IPS-18a (cell line): ENCODE measurements around the gene ASZ1.

Source experiments
- H3K27ac ChIP-seq: one replicate; pipeline ENCODE4 v1.5.1; 2013; ENCODE audit warnings: low read length
- H3K27me3 ChIP-seq: one replicate; pipeline ENCODE4 v1.6.1; 2013; ENCODE audit warnings: mild to moderate bottlenecking, low read length; ENCODE audit not compliant: control insufficient read depth, insufficient read depth
- H3K36me3 ChIP-seq: one replicate; pipeline ENCODE4 v1.6.1; 2013; ENCODE audit warnings: low read depth, low read length; ENCODE audit not compliant: control insufficient read depth
- H3K4me1 ChIP-seq: one replicate; pipeline ENCODE4 v1.6.1; 2013; ENCODE audit warnings: low read depth, low read length; ENCODE audit not compliant: control insufficient read depth
- H3K4me3 ChIP-seq: one replicate; pipeline ENCODE4 v1.5.1; 2013; ENCODE audit warnings: low read length
- H3K9ac ChIP-seq: one replicate; pipeline ENCODE4 v1.6.1; 2013; ENCODE audit warnings: mild to moderate bottlenecking, low read length, moderate library complexity
- H3K9me3 ChIP-seq: one replicate; pipeline ENCODE4 v1.6.1; 2013; ENCODE audit warnings: low read depth, low read length; ENCODE audit not compliant: control insufficient read depth

Gene ASZ1

DNA sequence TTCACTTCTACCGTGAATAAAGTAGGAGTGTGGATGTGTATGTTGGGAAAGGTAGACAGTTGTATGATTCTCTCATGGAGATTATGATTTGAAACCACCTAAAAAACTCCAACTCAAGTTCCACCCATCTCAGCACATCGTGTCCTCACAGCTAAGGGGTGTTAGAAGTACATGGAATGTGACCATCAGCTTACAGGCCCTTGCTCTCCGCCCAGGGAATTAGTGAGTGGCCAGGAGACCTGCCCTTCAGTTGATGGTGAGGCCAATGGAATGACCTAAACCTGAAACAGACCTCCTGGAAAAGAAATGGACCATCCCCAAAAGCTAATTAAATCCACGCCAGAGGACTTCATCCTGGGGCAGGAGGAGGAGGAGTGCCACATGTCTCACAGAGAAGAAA, 102.3 kb downstream of the ASZ1 start:
- Histone ChIP-seq H3K4me3 (peak overlapping the region; percentile 45), H3K36me3 (no peaks in the 10 kb centered on the region), H3K4me1 (peaks cover 4% of the 10 kb centered on the region), H3K9ac (no peak overlapping the region), H3K9me3 (no peaks in the 10 kb centered on the region), H3K27me3 (peaks cover 70% of the 10 kb centered on the region), H3K27ac (no peak overlapping the region)

DNA sequence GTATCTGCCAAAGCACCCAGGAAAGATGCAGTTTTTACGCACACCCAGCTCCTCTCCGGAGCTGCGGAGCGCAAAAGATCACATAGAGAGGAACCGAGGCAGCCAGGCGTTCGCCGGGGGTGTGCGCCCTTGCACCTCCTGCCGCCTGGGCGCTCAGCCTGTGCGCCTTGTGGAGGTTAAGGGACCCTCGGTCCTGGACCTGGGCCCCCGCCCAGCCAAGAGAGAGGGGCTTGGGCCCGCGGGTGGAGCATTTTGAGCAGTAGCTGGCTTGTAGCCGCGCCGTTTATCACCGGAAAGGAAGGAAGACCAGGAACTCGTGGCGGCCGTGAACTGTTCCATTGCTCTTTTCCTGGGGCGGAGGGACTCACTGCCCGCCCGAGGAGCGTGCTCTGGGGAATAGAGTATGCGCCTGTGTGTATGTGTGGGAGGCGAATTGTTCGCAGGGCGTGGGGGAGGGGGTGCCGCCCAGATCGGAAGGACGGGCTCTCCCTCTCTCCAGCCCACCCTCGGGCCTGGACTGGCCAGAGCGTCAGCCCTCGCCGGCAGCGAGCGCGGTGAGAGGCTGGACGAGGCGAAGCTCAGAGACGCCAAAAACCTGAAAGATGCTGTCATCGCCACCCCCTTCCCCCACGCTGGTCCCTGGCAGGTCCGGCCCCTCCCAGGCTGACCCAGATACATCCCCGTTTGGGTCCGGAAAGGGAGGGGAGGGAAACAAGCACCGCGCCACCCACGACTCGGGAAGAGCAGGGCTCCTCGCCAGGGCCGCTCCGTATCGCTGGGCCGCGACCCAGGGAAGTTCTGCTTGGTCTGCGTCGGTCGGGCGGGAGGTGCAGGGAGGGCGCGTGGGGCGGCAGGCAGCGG, 103.2 kb downstream of the ASZ1 start:
- Histone ChIP-seq H3K4me3 (peak overlapping the region; percentile 45), H3K9ac (no peak overlapping the region), H3K27me3 (peaks cover 79% of the 10 kb centered on the region), H3K4me1 (peaks cover 4% of the 10 kb centered on the region), H3K9me3 (no peaks in the 10 kb centered on the region), H3K27ac (no peak overlapping the region), H3K36me3 (no peaks in the 10 kb centered on the region)

DNA sequence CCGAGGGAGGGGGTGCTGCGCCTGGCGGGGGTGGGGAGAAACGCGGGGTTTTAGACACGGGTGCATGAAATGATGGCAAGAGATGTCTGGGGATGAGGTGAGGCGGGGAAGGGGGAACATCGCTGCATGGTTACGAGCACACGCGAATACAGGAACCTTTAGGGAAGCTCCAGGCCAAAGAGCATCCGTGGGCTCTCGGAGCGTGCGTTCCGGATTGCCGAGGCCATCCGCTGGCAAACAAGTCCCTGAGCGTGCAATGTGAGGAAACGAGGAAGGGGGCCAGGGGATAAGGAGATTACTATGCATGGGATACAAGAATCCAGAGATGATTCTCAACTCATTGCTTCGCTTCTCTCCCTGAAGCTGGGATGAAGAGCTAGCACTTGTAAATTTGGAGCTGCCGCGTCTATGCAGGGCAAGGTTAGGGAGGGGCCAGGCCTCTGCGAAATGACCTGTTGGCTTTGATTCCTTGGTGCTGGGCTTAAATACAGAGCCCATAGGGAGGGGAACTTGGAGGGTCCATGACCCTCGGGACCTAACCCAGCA, 103.9 kb downstream of the ASZ1 start:
- Histone ChIP-seq H3K4me1 (peaks cover 4% of the 10 kb centered on the region), H3K9me3 (no peaks in the 10 kb centered on the region), H3K36me3 (no peaks in the 10 kb centered on the region), H3K27me3 (peaks cover 86% of the 10 kb centered on the region), H3K27ac (no peak overlapping the region), H3K9ac (no peak overlapping the region), H3K4me3 (peak overlapping the region; percentile 45)

DNA sequence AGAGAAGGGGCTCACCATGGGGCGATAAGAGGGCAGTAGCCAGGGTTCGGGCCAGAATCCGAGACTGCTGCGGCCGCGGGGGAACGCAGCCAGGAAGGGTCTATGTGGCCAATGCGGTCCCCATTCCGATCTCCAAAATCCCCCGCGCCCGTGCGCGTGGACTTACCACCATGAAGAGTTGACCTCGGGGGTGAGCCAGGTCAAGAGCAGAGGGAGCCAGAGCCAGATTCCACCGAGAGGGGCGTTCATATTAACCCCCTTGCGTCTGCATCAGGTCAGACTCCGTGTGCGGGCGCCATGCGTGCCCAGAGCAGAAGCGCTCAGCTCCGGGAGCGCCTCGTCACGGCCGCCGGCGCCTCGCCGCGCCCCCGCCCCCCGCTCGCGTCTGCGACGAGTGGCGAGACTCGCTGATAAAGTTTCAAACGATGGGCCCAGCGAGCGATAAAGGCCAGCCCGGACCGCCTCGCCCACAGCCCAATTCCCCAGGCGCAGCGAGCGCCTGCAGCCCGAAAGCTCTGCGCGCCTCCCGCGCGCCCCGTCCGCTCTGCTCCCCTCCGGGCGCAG, 104.5 kb downstream of the ASZ1 start, which contains the start of gene WNT2:
Gene WNT2, minus strand, starts transcription at position 318 of the 564 bp plus-strand sequence. Its CDS starts 69 bp downstream, at position 249.
- Histone ChIP-seq H3K4me3 (peak within 1 kb of the TSS; percentile 45), H3K27me3 (peaks cover 91% of the 10 kb centered on the region), H3K9ac (no peak within 1 kb of the TSS)

DNA sequence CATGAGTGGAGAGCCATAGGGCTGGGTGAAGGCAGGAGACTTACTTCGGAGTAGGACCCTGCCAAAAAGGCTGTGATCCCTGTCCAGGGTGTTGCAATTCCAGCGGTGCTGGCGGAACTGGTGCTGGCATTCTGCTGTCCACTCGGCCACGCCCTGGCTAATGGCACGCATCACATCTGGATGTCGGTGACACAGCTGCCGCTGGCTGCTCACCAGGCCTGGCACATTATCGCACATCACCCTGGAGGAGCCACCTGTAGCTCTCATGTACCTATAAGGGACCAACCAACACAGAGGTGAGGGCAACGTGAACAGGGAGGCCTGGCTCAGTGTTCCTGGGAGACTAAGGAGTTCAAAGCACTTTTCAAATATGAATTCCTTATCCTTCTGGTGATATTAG, 106.8 kb downstream of the ASZ1 start:
- Histone ChIP-seq H3K27me3 (peaks cover 79% of the 10 kb centered on the region), H3K9ac (no peak overlapping the region), H3K27ac (no peak overlapping the region), H3K4me3 (no peak overlapping the region), H3K36me3 (no peaks in the 10 kb centered on the region), H3K4me1 (peaks cover 4% of the 10 kb centered on the region), H3K9me3 (no peaks in the 10 kb centered on the region)

More for the DNA sequence above, 104.5 kb downstream of the ASZ1 start, which contains the start of gene WNT2:
- Histone ChIP-seq H3K9me3 (no peaks in the 10 kb centered on the region), H3K36me3 (no peaks in the 10 kb centered on the region), H3K4me1 (peaks cover 4% of the 10 kb centered on the region), H3K27ac (no peak within 1 kb of the TSS)

DNA sequence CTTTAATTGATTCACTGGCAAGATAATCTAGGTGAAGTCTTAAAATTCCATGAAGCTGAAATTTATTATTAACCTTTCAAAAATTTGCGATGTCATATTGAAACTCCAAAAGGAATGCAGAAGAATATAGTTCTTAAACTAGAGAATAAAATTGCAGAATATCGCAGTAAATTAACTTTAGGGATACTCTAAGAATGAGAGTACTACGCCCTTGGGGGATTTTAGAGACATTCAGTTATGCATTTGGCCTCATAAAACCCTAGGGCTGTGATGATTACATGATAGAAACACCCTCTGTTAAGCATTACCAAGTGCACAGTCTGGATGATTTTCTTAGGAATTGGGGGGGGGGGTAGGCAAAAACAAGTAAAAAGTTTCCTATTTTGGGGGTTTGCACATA, 108.1 kb downstream of the ASZ1 start:
- Histone ChIP-seq H3K27me3 (peaks cover 65% of the 10 kb centered on the region), H3K4me3 (no peak overlapping the region), H3K4me1 (no peaks in the 10 kb centered on the region), H3K9ac (no peak overlapping the region), H3K36me3 (no peaks in the 10 kb centered on the region), H3K27ac (no peak overlapping the region), H3K9me3 (no peaks in the 10 kb centered on the region)

DNA sequence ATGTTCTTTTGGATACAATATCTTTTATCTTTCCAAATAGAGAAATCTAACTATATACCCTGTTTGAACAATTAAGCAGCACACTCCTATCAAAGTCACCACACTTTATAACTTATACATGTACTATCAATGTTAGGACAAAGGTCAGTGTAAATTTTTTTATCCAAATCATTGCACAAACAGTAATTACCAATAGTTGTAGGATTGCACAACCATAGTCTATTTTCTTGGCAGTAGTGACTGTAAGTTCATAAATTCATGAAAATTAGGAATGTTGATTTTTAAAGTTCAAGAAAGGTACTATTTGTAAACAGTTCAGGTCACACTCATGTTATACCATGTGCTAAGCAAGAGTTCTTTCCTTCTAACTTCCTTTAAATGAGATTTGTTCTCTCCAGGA, 113.7 kb downstream of the ASZ1 start:
- Histone ChIP-seq H3K4me3 (no peak overlapping the region), H3K9ac (no peak overlapping the region), H3K4me1 (peaks cover 3% of the 10 kb centered on the region), H3K27me3 (peaks cover 9% of the 10 kb centered on the region), H3K9me3 (no peaks in the 10 kb centered on the region), H3K27ac (no peak overlapping the region), H3K36me3 (no peaks in the 10 kb centered on the region)
